Glutamatergic neuron (in vitro differentiated cells): ENCODE data around the gene HERC4. TPM values are rescaled to one million over a fixed set of nuclear protein-coding genes. Genes with fewer than 3 reads are reported as not detected.
"Not testable (repeated sequence)": the region's sequence is repeated elsewhere in the genome, so short reads cannot be mapped to it uniquely, and the experiment has no call there.

Experiments
- DNase-seq: peaks from one replicate; pipeline ENCODE4 v3.0.0; 2022
- H3K27ac Mint-ChIP-seq: one replicate; pipeline ENCODE4 v1.8.0; 2020; ENCODE audit warnings: mild to moderate bottlenecking, mixed read lengths, inconsistent platforms; ENCODE audit not compliant: unreplicated experiment
- H3K27me3 Mint-ChIP-seq: one replicate; pipeline ENCODE4 v1.8.0; 2020; ENCODE audit warnings: mild to moderate bottlenecking, moderate library complexity, mixed read lengths, inconsistent platforms; ENCODE audit not compliant: unreplicated experiment
- H3K36me3 Mint-ChIP-seq: one replicate; pipeline ENCODE4 v1.8.0; 2020; ENCODE audit warnings: mild to moderate bottlenecking, mixed read lengths, inconsistent platforms; ENCODE audit not compliant: unreplicated experiment
- H3K4me1 Mint-ChIP-seq: one replicate; pipeline ENCODE4 v1.8.0; 2020; ENCODE audit warnings: mild to moderate bottlenecking, low read depth, mixed read lengths, inconsistent platforms; ENCODE audit not compliant: unreplicated experiment
- H3K4me3 Mint-ChIP-seq: one replicate; pipeline ENCODE4 v1.8.0; 2020; ENCODE audit warnings: mild to moderate bottlenecking, mixed read lengths, inconsistent platforms; ENCODE audit not compliant: unreplicated experiment
- H3K9me3 Mint-ChIP-seq: one replicate; pipeline ENCODE4 v1.8.0; 2020; ENCODE audit warnings: mild to moderate bottlenecking, moderate library complexity, mixed read lengths, inconsistent platforms; ENCODE audit not compliant: unreplicated experiment
- CTCF ChIP-seq: fragments of 200-600 bp; sonication (generic); IDR thresholded peaks from one replicate; pipeline ENCODE4 v1.5.0; 2021; ENCODE audit not compliant: partially characterized antibody, unreplicated experiment
- total RNA-seq: library from RNA; stranded (reverse); fragmentation: NEBNext Ultra II Directional; extraction: Animal tissue kit (Norgen Biotek cat#: 25700); gene quantifications from one replicate; pipeline ENCODE4 v1.2.1, GENCODE V29; 2021; ENCODE audit not compliant: unreplicated experiment

HERC4 gene
- total RNA-seq, 1 donor from 2014 or later, result 39.5 TPM

- Mint-ChIP-seq H3K27ac (peak overlapping the region; percentile 95), H3K4me1 (peaks cover 5% of the 10 kb centered on the region), H3K4me3 (peak overlapping the region; percentile 95), H3K27me3 (peaks cover 5% of the 10 kb centered on the region), H3K9me3 (peaks cover 12% of the 10 kb centered on the region), H3K36me3 (peaks cover 4% of the 10 kb centered on the region)
- DNase-seq, result no peak
- no peak for TF ChIP-seq CTCF
Observed at GRCh38 chr10:67883710-67884312, 191.3 kb downstream of the HERC4 start.

GRCh38 chr10:67878133-67878532 is 196.9 kb downstream of the HERC4 start:
- H3K27ac Mint-ChIP-seq, result no peak overlapping the region
- H3K9me3 Mint-ChIP-seq, result peaks cover 5% of the 10 kb centered on the region
- H3K4me3 Mint-ChIP-seq, result no peak overlapping the region
- no peaks in the 10 kb centered on the region for H3K27me3 Mint-ChIP-seq
- DNase-seq, result no peak
- H3K36me3 Mint-ChIP-seq, result no peaks in the 10 kb centered on the region
- no peak for TF ChIP-seq CTCF
- no peaks in the 10 kb centered on the region for H3K4me1 Mint-ChIP-seq

GRCh38 chr10:67877421-67877820 is 197.7 kb downstream of the HERC4 start:
- H3K27me3 Mint-ChIP-seq, H3K27ac Mint-ChIP-seq, H3K4me3 Mint-ChIP-seq, H3K9me3 Mint-ChIP-seq, H3K4me1 Mint-ChIP-seq, DNase-seq, H3K36me3 Mint-ChIP-seq: not testable (repeated sequence)

- no peaks in the 10 kb centered on the region for H3K27me3 Mint-ChIP-seq
- TF ChIP-seq CTCF, result no peak
- no peak for DNase-seq
Observed at GRCh38 chr10:67875340-67876238, 199.5 kb downstream of the HERC4 start.

More at GRCh38 chr10:67875340-67876238, 199.5 kb downstream of the HERC4 start:
- Mint-ChIP-seq H3K36me3 (no peaks in the 10 kb centered on the region), H3K4me1 (no peaks in the 10 kb centered on the region), H3K9me3 (peaks cover 3% of the 10 kb centered on the region), H3K4me3 (no peak overlapping the region), H3K27ac (no peak overlapping the region)

Other genes starting within 250 kb of the HERC4 start
- gene DNAJC12, start 237.1 kb downstream of the HERC4 start, total RNA-seq, result 54.7 TPM
- gene SIRT1, start 190.6 kb downstream of the HERC4 start, total RNA-seq, result 33.5 TPM
- not detected for gene MYPN, start 34.2 kb upstream of the HERC4 start, total RNA-seq
- gene ATOH7, start 156.8 kb upstream of the HERC4 start, total RNA-seq, result 0.86 TPM